ENCODE measurements around the gene PON3.

GRCh38 chr7:95312561-95312960 lies 83.6 kb downstream of the PON3 start:
- TF ChIP-seq POLR2AphosphoS5 (IDR thresholded peaks at IDR 0.05) (no peak), CTCF (IDR thresholded peaks at IDR 0.05) (no peak), POLR2A (IDR thresholded peaks at IDR 0.05; ENCODE audit: low read depth) (no peak)
